Tibial nerve (tissue), 4 donors: ENCODE data around the gene RACGAP1. TPM values are rescaled to one million over a fixed set of nuclear protein-coding genes. Genes with fewer than 3 reads are reported as not detected.

ENCODE experiments used
- DNase-seq, 2 donors: peaks; one replicate each; pipeline ENCODE4 v3.0.0-alpha.2; 2019; ENCODE audit warnings: low spot score in 2 of 2
- H3K27ac ChIP-seq, 4 donors: fragments of 200-600 bp; sonication (generic) in 3 of 4; one replicate each; pipeline ENCODE4 v1.5.1; 2017 to 2019; ENCODE audit warnings: mild to moderate bottlenecking in 1 of 4
- H3K27me3 ChIP-seq, 2 donors: fragments of 200-600 bp; sonication (generic) in 1 of 2; one replicate each; pipeline versions ENCODE4 v1.5.1 to v1.6.0; 2017 to 2019
- H3K36me3 ChIP-seq, 3 donors: fragments of 200-600 bp; sonication (generic); one replicate each; pipeline ENCODE4 v1.5.1; 2018 to 2019
- H3K4me1 ChIP-seq, 4 donors: fragments of 200-600 bp; sonication (generic) in 3 of 4; one replicate each; pipeline ENCODE4 v1.5.1; 2017 to 2019
- H3K4me3 ChIP-seq, 4 donors: fragments of 200-600 bp; sonication (generic) in 3 of 4; one replicate each; pipeline ENCODE4 v1.5.1; 2017 to 2019; ENCODE audit warnings: mild to moderate bottlenecking in 1 of 4, moderate library complexity in 1 of 4
- H3K9me3 ChIP-seq, 4 donors: fragments of 200-600 bp; sonication (generic) in 3 of 4; one replicate each; pipeline ENCODE4 v1.5.1; 2017 to 2019
- CTCF ChIP-seq, 5 experiments: fragments of 200-600 bp in 3 of 5; fragments of 450-650 bp in 2 of 5; sonication (generic) in 3 of 5; IDR thresholded peaks; one replicate each; pipeline ENCODE4 v1.5.1; 2016 to 2019; ENCODE audit warnings: antibody characterized with exemption in 5 of 5, mild to moderate bottlenecking in 3 of 5, moderate library complexity in 2 of 5
- EP300 ChIP-seq, 2 donors: sonication (generic); formaldehyde crosslinking; IDR thresholded peaks; one replicate each; pipeline ENCODE4 v1.6.1; 2017; ENCODE audit warnings: antibody characterized with exemption in 2 of 2, mild to moderate bottlenecking in 1 of 2
- POLR2A ChIP-seq, 2 donors: fragments of 450-650 bp; IDR thresholded peaks; one replicate each; pipeline ENCODE4 v1.6.1; 2017; ENCODE audit warnings: antibody characterized with exemption in 2 of 2, mild to moderate bottlenecking in 2 of 2, moderate library complexity in 2 of 2
- WGBS, 2 donors: methylation state at CpG; one replicate each; pipeline ENCODE4 v1.1.5; 2018; 5-methylcytosine and 5-hydroxymethylcytosine counted together
- total RNA-seq, 4 donors: library from RNA; depleted of rRNA; stranded (reverse); fragments of >200 nt; gene quantifications; one replicate each; pipeline ENCODE4 v1.1.0, GENCODE V29; 2016

The RACGAP1 gene
- total RNA-seq, 4 donors from 2014 or later = 6.3 to 15.1 (median 10.5) TPM

- no peak overlapping the region for H3K4me3 ChIP-seq
- TF ChIP-seq POLR2A (IDR thresholded peaks at IDR 0.05) = no peak
- no peak for TF ChIP-seq CTCF (IDR thresholded peaks at IDR 0.05)
- TF ChIP-seq EP300 (IDR thresholded peaks at IDR 0.05) = no peak
- H3K27me3 ChIP-seq = peaks cover 0 to 5% of the 10 kb centered on the region in 2 donors
- H3K36me3 ChIP-seq = no peaks in the 10 kb centered on the region
- H3K27ac ChIP-seq = no peak overlapping the region
- peaks cover 0 to 4% (median 2%) of the 10 kb centered on the region in 4 donors for H3K4me1 ChIP-seq
- no peaks in the 10 kb centered on the region for H3K9me3 ChIP-seq
- no peak for DNase-seq
- 92% methylated on average over 5 of the region's 5 CpGs for WGBS, 2 donors
These were observed 37.6 kb upstream of the RACGAP1 start for GRCh38 chr12:50062728-50063460.

- no peak for DNase-seq
- peaks cover 0 to 9% (median 5%) of the 10 kb centered on the region in 4 donors for H3K4me1 ChIP-seq
- WGBS, 2 donors = 59 to 69% methylated on average over 6 of the region's 6 CpGs
- peaks cover 0 to 7% of the 10 kb centered on the region in 2 donors for H3K27me3 ChIP-seq
- TF ChIP-seq EP300 (IDR thresholded peaks at IDR 0.05) = no peak
- no peak for TF ChIP-seq POLR2A (IDR thresholded peaks at IDR 0.05)
- TF ChIP-seq CTCF (IDR thresholded peaks at IDR 0.05) = no peak
- no peaks in the 10 kb centered on the region for H3K36me3 ChIP-seq
- no peak overlapping the region for H3K27ac ChIP-seq
- no peak overlapping the region for H3K4me3 ChIP-seq
- no peaks in the 10 kb centered on the region for H3K9me3 ChIP-seq
These were observed 36.8 kb upstream of the RACGAP1 start for GRCh38 chr12:50061946-50062686.

DNA sequence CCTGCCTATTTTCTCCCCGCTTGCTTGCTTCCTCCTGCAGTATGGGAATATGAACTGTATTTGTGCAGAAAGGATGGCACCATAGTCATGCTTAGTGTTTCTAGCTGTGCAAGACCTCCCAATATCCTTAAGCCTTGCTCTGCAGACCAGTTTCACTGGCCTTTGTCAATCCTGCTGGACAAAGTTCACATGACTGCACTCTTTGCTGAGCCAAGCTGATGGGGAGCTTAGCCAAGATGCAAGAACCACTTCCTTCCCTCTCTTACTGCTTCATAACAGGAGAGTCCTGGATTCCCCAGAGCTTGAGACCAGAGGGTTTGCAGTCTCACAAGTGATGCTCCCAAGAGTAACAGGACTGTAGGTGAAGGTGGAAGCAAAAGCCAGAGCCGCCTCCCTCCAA lies 35.9 kb upstream of the RACGAP1 start:
- TF ChIP-seq POLR2A (IDR thresholded peaks at IDR 0.05) = no peak
- peak in 1 of 2 donors; percentile 34 for TF ChIP-seq EP300 (IDR thresholded peaks at IDR 0.05)
- WGBS, 2 donors = 87 to 95% methylated on average over 2 of the region's 2 CpGs
- DNase-seq = no peak
- no peak overlapping the region for H3K27ac ChIP-seq
- H3K4me1 ChIP-seq = peaks cover 0 to 19% (median 14%) of the 10 kb centered on the region in 4 donors
- H3K4me3 ChIP-seq = no peak overlapping the region
- H3K27me3 ChIP-seq = peaks cover 0 to 7% of the 10 kb centered on the region in 2 donors
- no peaks in the 10 kb centered on the region for H3K9me3 ChIP-seq
- H3K36me3 ChIP-seq = no peaks in the 10 kb centered on the region

- Histone ChIP-seq H3K27me3 (peaks cover 0 to 7% of the 10 kb centered on the region in 2 donors), H3K36me3 (no peaks in the 10 kb centered on the region), H3K4me1 (peaks cover 0 to 25% (median 19%) of the 10 kb centered on the region in 4 donors), H3K27ac (no peak overlapping the region), H3K4me3 (no peak overlapping the region), H3K9me3 (no peaks in the 10 kb centered on the region)
- DNase-seq = no peak
- WGBS, 2 donors = 64 to 73% methylated on average over 4 of the region's 4 CpGs
- TF ChIP-seq POLR2A (IDR thresholded peaks at IDR 0.05) (no peak), EP300 (IDR thresholded peaks at IDR 0.05) (no peak), CTCF (IDR thresholded peaks at IDR 0.05) (no peak)
These were observed 34.8 kb upstream of the RACGAP1 start for GRCh38 chr12:50060120-50060468.

GRCh38 chr12:50059440-50060119 lies 34.3 kb upstream of the RACGAP1 start:
- H3K36me3 ChIP-seq = no peaks in the 10 kb centered on the region
- H3K4me1 ChIP-seq = peaks cover 0 to 25% (median 19%) of the 10 kb centered on the region in 4 donors
- H3K27me3 ChIP-seq = peaks cover 0 to 7% of the 10 kb centered on the region in 2 donors
- 62 to 80% methylated on average over 10 to 12 of the region's 12 CpGs for WGBS, 2 donors
- H3K4me3 ChIP-seq = no peak overlapping the region
- TF ChIP-seq CTCF (IDR thresholded peaks at IDR 0.05) = no peak
- no peak for TF ChIP-seq POLR2A (IDR thresholded peaks at IDR 0.05)
- no peak for TF ChIP-seq EP300 (IDR thresholded peaks at IDR 0.05)
- no peaks in the 10 kb centered on the region for H3K9me3 ChIP-seq
- DNase-seq = no peak
- H3K27ac ChIP-seq = no peak overlapping the region
